ENCODE data around the gene IQCE.
"Not testable (repeated sequence)": the region's sequence is repeated elsewhere in the genome, so short reads cannot be mapped to it uniquely, and the experiment has no call there.

IQCE gene

GRCh38 chr7:2520761-2521290, 38.0 kb upstream of the IQCE start:
- no peak for DNase-seq (ENCODE audit: low spot score)

- no peak for DNase-seq (ENCODE audit: low spot score)
These were observed 37.4 kb upstream of the IQCE start for GRCh38 chr7:2521341-2521745.

- peak; percentile 88 for DNase-seq (ENCODE audit: low spot score)
These were observed 36.7 kb upstream of the IQCE start for GRCh38 chr7:2521952-2522591.

- no peak for DNase-seq (ENCODE audit: low spot score)
These were observed 35.9 kb upstream of the IQCE start for GRCh38 chr7:2522780-2523433.

GRCh38 chr7:2523461-2523936, 35.3 kb upstream of the IQCE start:
- no peak for DNase-seq (ENCODE audit: low spot score)

- DNase-seq (ENCODE audit: low spot score), result no peak
These were observed 34.6 kb upstream of the IQCE start for GRCh38 chr7:2523941-2524807.

- DNase-seq (ENCODE audit: low spot score), result no peak
These were observed 33.7 kb upstream of the IQCE start for GRCh38 chr7:2524808-2525657.

- DNase-seq (ENCODE audit: low spot score), result no peak
These were observed 32.8 kb upstream of the IQCE start for GRCh38 chr7:2525658-2526630.

- DNase-seq (ENCODE audit: low spot score), result no peak
These were observed 31.9 kb upstream of the IQCE start for GRCh38 chr7:2526659-2527504.

GRCh38 chr7:2527505-2528467, 31.0 kb upstream of the IQCE start:
- DNase-seq (ENCODE audit: low spot score), result peak; percentile 73

GRCh38 chr7:2528481-2529095, 30.2 kb upstream of the IQCE start:
- DNase-seq (ENCODE audit: low spot score), result no peak

- peak; percentile 64 for DNase-seq (ENCODE audit: low spot score)
These were observed 29.4 kb upstream of the IQCE start for GRCh38 chr7:2529161-2530070.

- DNase-seq (ENCODE audit: low spot score), result peak; percentile 88
These were observed 28.4 kb upstream of the IQCE start for GRCh38 chr7:2530071-2530987.

GRCh38 chr7:2530994-2531795, 27.6 kb upstream of the IQCE start:
- DNase-seq (ENCODE audit: low spot score), result not testable (repeated sequence)

- not testable (repeated sequence) for DNase-seq (ENCODE audit: low spot score)
These were observed 27.0 kb upstream of the IQCE start for GRCh38 chr7:2531796-2532110.
